H1 (cell line): ENCODE results near the gene S100A11.

Source experiments
- CTCF ChIP-seq, 3 experiments: IDR thresholded peaks; 1 replicate in 2 of 3; 2 replicates in 1 of 3; pipeline versions ENCODE4 v1.5.1 to v1.6.1; 2011; ENCODE audit warnings: low read length in 3 of 3, mild to moderate bottlenecking in 3 of 3, inconsistent platforms in 2 of 3, low read depth in 1 of 3, moderate library complexity in 1 of 3; ENCODE audit not compliant: insufficient read depth in 1 of 3; ENCODE audit errors: control extremely low read depth in 1 of 3
- EP300 ChIP-seq, 2 experiments: IDR thresholded peaks; 1 replicate in 1 of 2; 2 replicates in 1 of 2; pipeline ENCODE4 v1.6.1; 2011 to 2012; ENCODE audit warnings: low read depth in 2 of 2, low read length in 2 of 2, mild to moderate bottlenecking in 2 of 2, borderline replicate concordance in 1 of 2, inconsistent platforms in 1 of 2, moderate library complexity in 1 of 2
- KDM5A ChIP-seq: fragments of 200-600 bp; IDR thresholded peaks from 2 replicates; pipeline ENCODE4 v1.7.1; 2012; ENCODE audit warnings: mild to moderate bottlenecking, low read length, inconsistent platforms, mixed read lengths
- MAX ChIP-seq: IDR thresholded peaks from 2 replicates; pipeline ENCODE4 v1.6.1; 2012; ENCODE audit warnings: inconsistent platforms
- SAP30 ChIP-seq: fragments of 300-600 bp; sonication (generic); IDR thresholded peaks from 2 replicates; pipeline ENCODE4 v1.7.1; 2012; ENCODE audit warnings: low read length, moderate library complexity, mild to moderate bottlenecking, inconsistent platforms; ENCODE audit not compliant: insufficient read depth, insufficient replicate concordance
- ZNF274 ChIP-seq: IDR thresholded peaks from 2 replicates; pipeline ENCODE4 v1.7.0; 2012; ENCODE audit warnings: low read length, borderline replicate concordance; ENCODE audit errors: extremely low read depth

- TF ChIP-seq EP300 (IDR thresholded peaks at IDR 0.05; ENCODE audit: borderline replicate concordance in 1 of 2, low read depth in 2 of 2, low read length in 2 of 2) (no peak), ZNF274 (no peak), CTCF (IDR thresholded peaks at IDR 0.05; ENCODE audit: control extremely low read depth in 1 of 3, insufficient read depth in 1 of 3, low read depth in 1 of 3, low read length in 3 of 3) (no peak), KDM5A (no peak), MAX (no peak), SAP30 (no peak)
Observed at GRCh38 chr1:152005360-152005912, 31.4 kb downstream of the S100A11 start.
